ENCODE measurements around the gene CEACAM18. TPM values are rescaled to one million over a fixed set of nuclear protein-coding genes. Genes with fewer than 3 reads are reported as not detected.
"Not testable (repeated sequence)": the region's sequence is repeated elsewhere in the genome, so short reads cannot be mapped to it uniquely, and the experiment has no call there.

Gene CEACAM18
- total RNA-seq, 2 donors from 2014 or later: not detected

DNA sequence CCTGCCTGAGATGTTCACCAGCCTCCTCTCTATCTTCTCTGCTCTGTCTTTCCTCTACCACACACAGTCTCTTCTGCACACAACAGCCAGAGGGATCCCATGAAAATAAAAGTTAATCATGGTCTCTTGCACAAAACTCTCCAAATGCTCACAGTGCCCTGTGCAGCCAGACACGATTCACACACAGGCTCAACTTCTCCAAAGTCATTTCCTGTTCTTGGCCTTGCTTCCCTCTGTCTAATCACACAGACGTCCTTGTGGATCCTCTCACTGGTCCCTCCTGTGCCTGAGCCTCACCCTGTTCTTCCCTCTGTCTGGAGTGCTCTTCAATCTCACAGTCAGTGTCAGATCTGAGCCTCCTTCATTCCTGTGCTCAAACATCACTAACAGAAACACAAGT is 15.4 kb downstream of the CEACAM18 start:
- TF ChIP-seq, protein P1, sequence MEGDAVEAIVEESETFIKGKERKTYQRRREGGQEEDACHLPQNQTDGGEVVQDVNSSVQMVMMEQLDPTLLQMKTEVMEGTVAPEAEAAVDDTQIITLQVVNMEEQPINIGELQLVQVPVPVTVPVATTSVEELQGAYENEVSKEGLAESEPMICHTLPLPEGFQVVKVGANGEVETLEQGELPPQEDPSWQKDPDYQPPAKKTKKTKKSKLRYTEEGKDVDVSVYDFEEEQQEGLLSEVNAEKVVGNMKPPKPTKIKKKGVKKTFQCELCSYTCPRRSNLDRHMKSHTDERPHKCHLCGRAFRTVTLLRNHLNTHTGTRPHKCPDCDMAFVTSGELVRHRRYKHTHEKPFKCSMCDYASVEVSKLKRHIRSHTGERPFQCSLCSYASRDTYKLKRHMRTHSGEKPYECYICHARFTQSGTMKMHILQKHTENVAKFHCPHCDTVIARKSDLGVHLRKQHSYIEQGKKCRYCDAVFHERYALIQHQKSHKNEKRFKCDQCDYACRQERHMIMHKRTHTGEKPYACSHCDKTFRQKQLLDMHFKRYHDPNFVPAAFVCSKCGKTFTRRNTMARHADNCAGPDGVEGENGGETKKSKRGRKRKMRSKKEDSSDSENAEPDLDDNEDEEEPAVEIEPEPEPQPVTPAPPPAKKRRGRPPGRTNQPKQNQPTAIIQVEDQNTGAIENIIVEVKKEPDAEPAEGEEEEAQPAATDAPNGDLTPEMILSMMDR (IDR thresholded peaks at IDR 0.05): no peak
- no peaks in the 10 kb centered on the region for H3K36me3 ChIP-seq
- ATAC-seq (ENCODE audit: insufficient number of reproducible peaks, low FRiP score, low read depth) (no peak), DNase-seq (ENCODE audit: low spot score) (no peak)
- H3K4me1 ChIP-seq (ENCODE audit: control insufficient read depth in 1 of 2, low read depth in 2 of 2): no peaks in the 10 kb centered on the region
- no peak overlapping the region for H3K27ac ChIP-seq
- H3K27me3 ChIP-seq (replicated peaks; ENCODE audit: insufficient read depth): no peaks in the 10 kb centered on the region
- H3K9me3 ChIP-seq: no peaks in the 10 kb centered on the region
- no peak overlapping the region for H3K4me3 ChIP-seq

DNA sequence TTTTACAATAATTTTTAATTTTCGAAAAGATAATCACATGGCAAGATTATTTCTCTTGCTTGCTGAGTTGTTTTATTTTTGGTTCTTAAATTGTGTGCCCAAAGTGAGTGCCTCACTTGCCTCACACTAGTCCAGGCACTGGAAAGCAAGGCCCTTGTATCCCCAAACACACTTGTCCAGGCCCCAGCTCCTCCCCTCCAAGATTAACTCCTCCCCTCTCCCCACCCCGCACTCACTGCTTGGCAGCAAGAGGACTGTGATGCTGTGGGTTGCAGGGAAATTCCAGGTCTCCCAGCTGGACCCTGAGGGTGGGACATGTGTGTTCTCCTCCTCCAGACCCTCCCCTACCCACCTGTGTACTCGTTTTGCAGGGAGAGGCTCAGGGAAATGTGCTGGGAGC is 19.3 kb downstream of the CEACAM18 start:
- Histone ChIP-seq H3K27me3 (replicated peaks; ENCODE audit: insufficient read depth) (no peaks in the 10 kb centered on the region), H3K9me3 (no peaks in the 10 kb centered on the region), H3K36me3 (no peaks in the 10 kb centered on the region), H3K4me1 (ENCODE audit: control insufficient read depth in 1 of 2, low read depth in 2 of 2) (no peaks in the 10 kb centered on the region), H3K27ac (no peak overlapping the region), H3K4me3 (no peak overlapping the region)
- no peak for ATAC-seq (ENCODE audit: insufficient number of reproducible peaks, low FRiP score, low read depth)
- TF ChIP-seq, protein P1 (IDR thresholded peaks at IDR 0.05): no peak
- no peak for DNase-seq (ENCODE audit: low spot score)

DNA sequence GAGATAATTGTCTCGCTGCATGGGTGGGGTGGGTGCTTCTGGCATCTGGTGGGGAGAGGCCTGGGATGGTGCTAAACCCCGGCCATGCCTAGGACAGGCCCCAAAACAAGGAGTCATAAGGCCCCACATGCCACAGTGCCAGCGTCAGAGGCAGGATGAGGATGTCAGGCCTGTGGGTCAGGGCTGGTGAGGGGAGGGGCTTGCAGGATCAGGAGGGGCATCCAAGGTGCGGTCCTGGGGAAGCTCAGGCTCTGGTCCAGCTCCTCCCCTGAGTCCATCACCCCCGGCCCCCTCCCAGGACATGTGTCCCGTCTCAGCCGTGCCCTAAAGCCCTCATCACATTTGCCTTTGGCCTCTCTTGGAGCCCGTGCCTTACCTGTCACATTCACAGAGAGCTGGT is 22.6 kb downstream of the CEACAM18 start:
- not testable (repeated sequence) for H3K27ac ChIP-seq; H3K27me3 ChIP-seq (replicated peaks; ENCODE audit: insufficient read depth); H3K4me3 ChIP-seq; H3K4me1 ChIP-seq (ENCODE audit: control insufficient read depth in 1 of 2, low read depth in 2 of 2); H3K36me3 ChIP-seq; H3K9me3 ChIP-seq; DNase-seq (ENCODE audit: low spot score); ATAC-seq (ENCODE audit: insufficient number of reproducible peaks, low FRiP score, low read depth)

DNA sequence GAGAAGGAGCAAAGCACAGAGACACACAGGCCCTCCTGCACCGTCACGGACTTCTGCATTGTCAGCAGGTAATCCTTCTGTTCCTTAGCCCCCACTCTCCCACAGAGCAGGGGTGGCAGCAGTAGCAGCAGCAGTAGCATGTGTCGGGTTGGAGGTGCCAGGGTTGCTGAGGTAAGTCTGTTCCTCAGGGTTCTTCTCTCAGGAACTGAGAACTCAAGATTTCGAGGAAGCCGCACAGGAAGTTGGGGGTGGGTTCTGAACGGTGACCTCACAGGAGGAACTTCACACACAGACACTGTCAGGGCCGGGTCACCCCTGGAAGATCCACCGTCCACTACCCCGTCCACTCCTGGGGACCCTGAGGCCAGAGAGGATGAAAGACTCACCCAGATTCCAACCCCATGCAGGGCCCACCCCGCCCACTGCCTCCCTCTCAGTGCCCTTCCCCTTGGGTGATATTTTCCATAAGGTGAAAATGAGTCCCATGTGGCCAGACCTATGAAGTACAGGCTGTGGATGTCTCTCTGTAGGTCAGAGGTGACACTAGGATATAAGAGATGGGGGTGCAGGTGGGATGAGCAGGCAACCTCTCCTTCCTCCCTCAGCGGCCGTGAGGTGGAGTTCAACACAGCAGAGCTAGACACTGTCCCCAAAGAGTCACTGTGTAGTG is 23.4 kb downstream of the CEACAM18 start, which contains the start of gene SIGLEC12:
TSS of gene SIGLEC12 (minus strand) at position 207 of the 670 bp plus-strand sequence. CDS start at position 140, 67 bp downstream.
- no peak for DNase-seq (ENCODE audit: low spot score)
- peaks cover 4% of the 10 kb centered on the region for H3K9me3 ChIP-seq
- H3K27ac ChIP-seq: no peak within 1 kb of the TSS
- no peaks in the 10 kb centered on the region for H3K4me1 ChIP-seq (ENCODE audit: control insufficient read depth in 1 of 2, low read depth in 2 of 2)
- H3K36me3 ChIP-seq: no peaks in the 10 kb centered on the region
- H3K27me3 ChIP-seq (replicated peaks; ENCODE audit: insufficient read depth): no peaks in the 10 kb centered on the region
- ATAC-seq (ENCODE audit: insufficient number of reproducible peaks, low FRiP score, low read depth): no peak
- TF ChIP-seq, protein P1 (IDR thresholded peaks at IDR 0.05): no peak
- no peak within 1 kb of the TSS for H3K4me3 ChIP-seq

DNA sequence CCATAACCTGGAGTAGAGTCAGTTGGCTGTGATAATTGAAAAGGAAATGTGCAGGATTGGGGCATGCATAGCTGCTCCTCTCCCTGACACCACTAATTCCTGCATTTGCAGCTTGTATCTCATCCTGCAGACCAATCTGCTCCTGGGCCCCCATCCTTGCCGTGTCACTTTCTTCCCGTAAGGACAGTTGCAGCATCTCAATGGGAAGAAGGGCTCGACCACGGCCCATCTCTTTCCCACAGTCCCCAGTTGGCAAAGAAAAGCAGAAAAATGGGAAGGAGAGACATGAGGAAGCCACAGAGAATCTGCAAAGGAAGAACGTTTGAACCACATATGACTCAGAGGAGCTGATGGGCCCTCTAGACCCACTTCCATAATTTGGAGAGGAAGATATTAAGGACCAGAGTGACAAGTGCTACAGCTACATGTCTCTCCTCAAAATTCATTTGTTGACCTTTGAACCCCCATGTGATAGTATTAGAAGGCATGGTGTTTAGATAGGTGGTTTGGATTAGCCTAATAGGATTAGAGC is 25.0 kb downstream of the CEACAM18 start:
- TF ChIP-seq, protein P1 (IDR thresholded peaks at IDR 0.05): no peak
- Histone ChIP-seq H3K27ac (no peak overlapping the region), H3K27me3 (replicated peaks; ENCODE audit: insufficient read depth) (no peaks in the 10 kb centered on the region), H3K36me3 (no peaks in the 10 kb centered on the region), H3K4me1 (ENCODE audit: control insufficient read depth in 1 of 2, low read depth in 2 of 2) (no peaks in the 10 kb centered on the region), H3K4me3 (no peak overlapping the region), H3K9me3 (peaks cover 4% of the 10 kb centered on the region)
- DNase-seq (ENCODE audit: low spot score) (no peak), ATAC-seq (ENCODE audit: insufficient number of reproducible peaks, low FRiP score, low read depth) (no peak)

All from thoracic aorta (tissue), 2 donors.